ENCODE data around the gene TAF4.
"Not testable (repeated sequence)": the region's sequence is repeated elsewhere in the genome, so short reads cannot be mapped to it uniquely, and the experiment has no call there.

The TAF4 gene

DNA sequence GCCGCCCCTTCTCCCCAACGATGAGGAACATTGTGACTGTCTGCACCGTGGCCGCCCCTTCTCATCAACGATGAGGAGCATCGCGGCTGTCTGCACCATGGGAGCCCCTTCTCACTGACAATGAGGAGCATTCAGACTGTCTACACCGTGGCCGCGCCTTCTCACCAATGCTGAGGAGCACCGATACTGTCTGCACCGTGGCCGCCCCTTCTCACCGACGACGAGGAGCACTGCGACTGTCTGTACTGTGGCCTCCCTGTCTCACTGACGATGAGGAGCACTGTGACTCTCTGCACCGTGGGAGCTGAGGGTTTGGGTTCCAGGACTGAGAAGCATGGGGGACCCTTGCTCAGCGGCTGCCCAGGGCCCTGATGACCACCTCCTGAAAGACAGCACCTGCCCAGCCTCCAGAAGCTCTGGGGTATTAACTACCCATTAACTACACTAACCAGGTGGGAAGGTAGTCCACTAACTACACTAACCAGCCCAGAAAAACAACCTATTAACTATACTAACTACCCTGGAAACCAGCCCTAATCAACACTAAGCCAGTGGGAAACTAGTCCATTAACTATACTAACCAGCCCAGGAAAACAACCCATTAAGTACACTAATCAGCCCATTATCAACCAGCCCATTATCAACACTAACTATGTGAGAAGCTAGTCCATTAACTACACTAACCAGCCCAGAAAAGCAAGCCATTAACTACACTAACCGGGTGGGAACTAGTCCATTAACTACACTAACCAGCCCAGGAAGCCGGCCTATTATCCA is 116.9 kb downstream of the TAF4 start:
- Histone ChIP-seq H3K4me1 (ENCODE audit: control insufficient read depth, insufficient read depth, low read length) (no peaks in the 10 kb centered on the region), H3K27ac (ENCODE audit: extremely low read depth, low read depth, low read length) (no peak overlapping the region), H3K4me3 (ENCODE audit: low read depth, low read length) (no peak overlapping the region), H3K36me3 (ENCODE audit: control insufficient read depth in 2 of 2, insufficient read depth in 1 of 2, low read length in 2 of 2) (no peaks in the 10 kb centered on the region), H3K9me3 (ENCODE audit: control insufficient read depth, insufficient read depth, low read depth, low read length) (no peaks in the 10 kb centered on the region)
- POLR2A ChIA-PET: no interaction called here
- CTCF ChIA-PET: no interaction called here
- TF ChIP-seq ZNF791 (tag by site-specific recombination; IDR thresholded peaks at IDR 0.05) (no peak), ZXDB (tag by site-specific recombination; IDR thresholded peaks at IDR 0.05) (no peak)
- TF ChIP-seq, protein P1, sequence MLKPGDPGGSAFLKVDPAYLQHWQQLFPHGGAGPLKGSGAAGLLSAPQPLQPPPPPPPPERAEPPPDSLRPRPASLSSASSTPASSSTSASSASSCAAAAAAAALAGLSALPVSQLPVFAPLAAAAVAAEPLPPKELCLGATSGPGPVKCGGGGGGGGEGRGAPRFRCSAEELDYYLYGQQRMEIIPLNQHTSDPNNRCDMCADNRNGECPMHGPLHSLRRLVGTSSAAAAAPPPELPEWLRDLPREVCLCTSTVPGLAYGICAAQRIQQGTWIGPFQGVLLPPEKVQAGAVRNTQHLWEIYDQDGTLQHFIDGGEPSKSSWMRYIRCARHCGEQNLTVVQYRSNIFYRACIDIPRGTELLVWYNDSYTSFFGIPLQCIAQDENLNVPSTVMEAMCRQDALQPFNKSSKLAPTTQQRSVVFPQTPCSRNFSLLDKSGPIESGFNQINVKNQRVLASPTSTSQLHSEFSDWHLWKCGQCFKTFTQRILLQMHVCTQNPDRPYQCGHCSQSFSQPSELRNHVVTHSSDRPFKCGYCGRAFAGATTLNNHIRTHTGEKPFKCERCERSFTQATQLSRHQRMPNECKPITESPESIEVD (tag by site-specific recombination; IDR thresholded peaks at IDR 0.05): no peak

- H3K27ac ChIP-seq (ENCODE audit: extremely low read depth, low read depth, low read length); H3K36me3 ChIP-seq (ENCODE audit: control insufficient read depth in 2 of 2, insufficient read depth in 1 of 2, low read length in 2 of 2); H3K9me3 ChIP-seq (ENCODE audit: control insufficient read depth, insufficient read depth, low read depth, low read length); H3K4me3 ChIP-seq (ENCODE audit: low read depth, low read length); H3K4me1 ChIP-seq (ENCODE audit: control insufficient read depth, insufficient read depth, low read length); POLR2A ChIA-PET; CTCF ChIA-PET: not testable (repeated sequence)
Observed at GRCh38 chr20:61948056-61948455, 117.6 kb downstream of the TAF4 start.

GRCh38 chr20:61945495-61945894 is 120.2 kb downstream of the TAF4 start:
- POLR2A ChIA-PET; CTCF ChIA-PET; H3K4me1 ChIP-seq (ENCODE audit: control insufficient read depth, insufficient read depth, low read length); H3K36me3 ChIP-seq (ENCODE audit: control insufficient read depth in 2 of 2, insufficient read depth in 1 of 2, low read length in 2 of 2); H3K27ac ChIP-seq (ENCODE audit: extremely low read depth, low read depth, low read length); H3K9me3 ChIP-seq (ENCODE audit: control insufficient read depth, insufficient read depth, low read depth, low read length); H3K4me3 ChIP-seq (ENCODE audit: low read depth, low read length): not testable (repeated sequence)

GRCh38 chr20:61944967-61945366 is 120.7 kb downstream of the TAF4 start:
- H3K4me1 ChIP-seq (ENCODE audit: control insufficient read depth, insufficient read depth, low read length); H3K27ac ChIP-seq (ENCODE audit: extremely low read depth, low read depth, low read length); H3K36me3 ChIP-seq (ENCODE audit: control insufficient read depth in 2 of 2, insufficient read depth in 1 of 2, low read length in 2 of 2); H3K9me3 ChIP-seq (ENCODE audit: control insufficient read depth, insufficient read depth, low read depth, low read length); POLR2A ChIA-PET; CTCF ChIA-PET; H3K4me3 ChIP-seq (ENCODE audit: low read depth, low read length): not testable (repeated sequence)

DNA sequence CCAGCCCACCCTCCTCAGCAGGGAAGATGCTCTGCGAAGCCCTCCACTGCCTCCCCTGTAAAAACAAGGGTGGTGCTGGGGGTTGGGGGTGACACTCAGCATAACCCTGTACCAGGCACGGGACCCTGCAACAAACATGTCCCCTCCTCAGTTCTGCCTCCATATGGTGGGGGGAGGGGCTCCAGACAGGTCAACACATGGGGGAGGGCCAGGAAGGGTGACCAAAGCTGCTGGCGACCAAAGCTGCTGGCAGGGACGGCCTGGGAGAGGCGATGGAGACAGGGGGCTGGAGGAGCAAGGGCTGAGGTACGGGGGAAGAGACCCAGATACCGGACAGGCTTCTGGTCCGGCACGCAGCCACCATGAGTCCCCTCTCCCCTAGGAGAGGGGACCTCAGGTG is 123.2 kb downstream of the TAF4 start:
- CTCF ChIA-PET: no interaction called here
- no peak overlapping the region for H3K27ac ChIP-seq (ENCODE audit: extremely low read depth, low read depth, low read length)
- H3K4me3 ChIP-seq (ENCODE audit: low read depth, low read length): no peak overlapping the region
- TF ChIP-seq ZNF354C (tag by site-specific recombination; IDR thresholded peaks at IDR 0.05; ENCODE audit: borderline replicate concordance, low read depth): no peak
- TF ChIP-seq, protein P2, sequence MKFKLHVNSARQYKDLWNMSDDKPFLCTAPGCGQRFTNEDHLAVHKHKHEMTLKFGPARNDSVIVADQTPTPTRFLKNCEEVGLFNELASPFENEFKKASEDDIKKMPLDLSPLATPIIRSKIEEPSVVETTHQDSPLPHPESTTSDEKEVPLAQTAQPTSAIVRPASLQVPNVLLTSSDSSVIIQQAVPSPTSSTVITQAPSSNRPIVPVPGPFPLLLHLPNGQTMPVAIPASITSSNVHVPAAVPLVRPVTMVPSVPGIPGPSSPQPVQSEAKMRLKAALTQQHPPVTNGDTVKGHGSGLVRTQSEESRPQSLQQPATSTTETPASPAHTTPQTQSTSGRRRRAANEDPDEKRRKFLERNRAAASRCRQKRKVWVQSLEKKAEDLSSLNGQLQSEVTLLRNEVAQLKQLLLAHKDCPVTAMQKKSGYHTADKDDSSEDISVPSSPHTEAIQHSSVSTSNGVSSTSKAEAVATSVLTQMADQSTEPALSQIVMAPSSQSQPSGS (tag by site-specific recombination; IDR thresholded peaks at IDR 0.05; ENCODE audit: low read depth): no peak
- no peak for TF ChIP-seq ZBTB21 (tag by site-specific recombination; IDR thresholded peaks at IDR 0.05)
- H3K4me1 ChIP-seq (ENCODE audit: control insufficient read depth, insufficient read depth, low read length): no peaks in the 10 kb centered on the region
- POLR2A ChIA-PET: no interaction called here
- H3K9me3 ChIP-seq (ENCODE audit: control insufficient read depth, insufficient read depth, low read depth, low read length): no peaks in the 10 kb centered on the region
- H3K36me3 ChIP-seq (ENCODE audit: control insufficient read depth in 2 of 2, insufficient read depth in 1 of 2, low read length in 2 of 2): no peaks in the 10 kb centered on the region

- no peaks in the 10 kb centered on the region for H3K9me3 ChIP-seq (ENCODE audit: control insufficient read depth, insufficient read depth, low read depth, low read length)
- H3K27ac ChIP-seq (ENCODE audit: extremely low read depth, low read depth, low read length): no peak overlapping the region
- POLR2A ChIA-PET: no interaction called here
- CTCF ChIA-PET: no interaction called here
- no peaks in the 10 kb centered on the region for H3K36me3 ChIP-seq (ENCODE audit: control insufficient read depth in 2 of 2, insufficient read depth in 1 of 2, low read length in 2 of 2)
- no peak overlapping the region for H3K4me3 ChIP-seq (ENCODE audit: low read depth, low read length)
- H3K4me1 ChIP-seq (ENCODE audit: control insufficient read depth, insufficient read depth, low read length): no peaks in the 10 kb centered on the region
- TF ChIP-seq ZNF394 (tag by site-specific recombination; IDR thresholded peaks at IDR 0.05; ENCODE audit: borderline replicate concordance) (no peak), ZNF132 (tag by site-specific recombination; IDR thresholded peaks at IDR 0.05; ENCODE audit: borderline replicate concordance) (no peak), ZNF391 (tag by site-specific recombination; IDR thresholded peaks at IDR 0.05; ENCODE audit: borderline replicate concordance, low read depth) (no peak), KLF10 (tag by site-specific recombination; IDR thresholded peaks at IDR 0.05) (no peak), IKZF3 (tag by site-specific recombination; IDR thresholded peaks at IDR 0.05) (no peak), ZNF670 (tag by site-specific recombination; IDR thresholded peaks at IDR 0.05; ENCODE audit: low read depth) (no peak), MZF1 (tag by site-specific recombination; IDR thresholded peaks at IDR 0.05; ENCODE audit: borderline replicate concordance) (no peak), ZNF174 (tag by site-specific recombination; IDR thresholded peaks at IDR 0.05) (no peak)
Observed at GRCh38 chr20:61941721-61942405, 123.8 kb downstream of the TAF4 start.

All from HEK293 (cell line).